ENCODE results near the gene BRD2.

DNA sequence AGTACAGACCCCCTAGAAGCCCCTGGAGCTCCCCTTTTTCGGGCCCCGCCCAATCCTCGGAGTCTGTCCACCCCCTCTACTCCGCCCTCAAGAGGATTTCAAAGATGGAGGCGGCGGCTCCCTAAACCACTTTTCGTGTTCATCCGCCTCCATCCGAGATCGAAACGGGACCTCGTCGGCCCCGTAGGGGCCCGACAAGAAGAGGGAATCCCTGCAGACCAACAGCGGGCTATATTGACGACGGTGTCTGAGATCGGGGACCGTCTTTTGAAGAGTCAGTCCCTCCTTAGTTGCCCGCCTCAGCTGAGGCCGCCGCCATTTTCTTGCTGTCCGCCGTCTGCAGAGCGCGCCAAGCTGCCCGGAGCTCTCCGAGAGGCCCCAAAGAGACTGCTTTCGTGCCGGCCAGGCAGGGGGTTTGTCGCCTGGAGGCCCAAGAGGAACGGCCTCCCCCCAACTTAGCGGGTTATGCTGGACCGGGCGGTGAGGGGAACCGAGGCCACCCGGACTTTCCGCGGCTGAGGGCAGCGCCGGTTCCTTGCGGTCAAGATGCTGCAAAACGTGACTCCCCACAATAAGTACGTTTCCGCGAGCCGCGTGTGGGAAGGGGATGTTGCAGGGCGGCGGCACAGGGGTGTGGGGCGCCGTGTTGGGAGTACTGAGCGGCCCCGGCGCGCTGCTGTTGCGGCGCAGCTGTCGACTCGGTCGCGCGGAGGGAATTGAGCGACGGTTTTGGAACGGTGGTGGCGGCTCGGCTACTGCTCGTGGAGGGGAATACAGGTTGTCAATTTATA, 4.2 kb downstream of the BRD2 start:
- TF ChIP-seq, protein P1, sequence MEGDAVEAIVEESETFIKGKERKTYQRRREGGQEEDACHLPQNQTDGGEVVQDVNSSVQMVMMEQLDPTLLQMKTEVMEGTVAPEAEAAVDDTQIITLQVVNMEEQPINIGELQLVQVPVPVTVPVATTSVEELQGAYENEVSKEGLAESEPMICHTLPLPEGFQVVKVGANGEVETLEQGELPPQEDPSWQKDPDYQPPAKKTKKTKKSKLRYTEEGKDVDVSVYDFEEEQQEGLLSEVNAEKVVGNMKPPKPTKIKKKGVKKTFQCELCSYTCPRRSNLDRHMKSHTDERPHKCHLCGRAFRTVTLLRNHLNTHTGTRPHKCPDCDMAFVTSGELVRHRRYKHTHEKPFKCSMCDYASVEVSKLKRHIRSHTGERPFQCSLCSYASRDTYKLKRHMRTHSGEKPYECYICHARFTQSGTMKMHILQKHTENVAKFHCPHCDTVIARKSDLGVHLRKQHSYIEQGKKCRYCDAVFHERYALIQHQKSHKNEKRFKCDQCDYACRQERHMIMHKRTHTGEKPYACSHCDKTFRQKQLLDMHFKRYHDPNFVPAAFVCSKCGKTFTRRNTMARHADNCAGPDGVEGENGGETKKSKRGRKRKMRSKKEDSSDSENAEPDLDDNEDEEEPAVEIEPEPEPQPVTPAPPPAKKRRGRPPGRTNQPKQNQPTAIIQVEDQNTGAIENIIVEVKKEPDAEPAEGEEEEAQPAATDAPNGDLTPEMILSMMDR (IDR thresholded peaks at IDR 0.05 in 4 of 5, conservative IDR thresholded peaks at IDR 0.05 in 1 of 5) = no peak
- no peak for TF ChIP-seq POLR2A (IDR thresholded peaks at IDR 0.05)
